ENCODE measurements around the gene TMPO. TPM values are rescaled to one million over a fixed set of nuclear protein-coding genes. Genes with fewer than 3 reads are reported as not detected.

The TMPO gene
- total and polyA plus RNA-seq, 2 of the 4 experiments (the other 2 are of a cell fraction) = 30.0 to 62.0 TPM

GRCh38 chr12:98581101-98581500 is 65.7 kb downstream of the TMPO start:
- H4K5ac ChIP-seq (ENCODE audit: low read depth, low read length) = no peak overlapping the region
- ChIA-PET CTCF (no interaction called here), POLR2A (ENCODE audit: unreplicated experiment) (interaction anchor here (0.6 kb wide), 1 partner anchor 12 kb away, joined by 3 read pairs; the partner anchor contains the start of gene SLC25A3)
- H2BK120ac ChIP-seq (ENCODE audit: low read depth, low read length) = no peak overlapping the region
- dilution Hi-C loops (cut with HindIII; ENCODE audit: low sequenced_read_pairs, unreplicated experiment) = no loop called here
- H3K27ac ChIP-seq (ENCODE audit: insufficient read depth, low read length) = no peak overlapping the region
- no TSS peak for BruUV-seq (replicated peaks)
- H2AFZ ChIP-seq (replicated peaks; ENCODE audit: low read length, poor library complexity) = no peak overlapping the region
- in situ Hi-C loops (cut with MboI; ENCODE audit: low sequenced_read_pairs) = no loop called here
- TF ChIP-seq RCOR1 (IDR thresholded peaks at IDR 0.05; ENCODE audit: insufficient replicate concordance, low read length) = no peak
- no CpG with 5 or more reads among the region's 1 CpG for WGBS, 2 experiments (ENCODE audit: extremely low coverage in 2 of 2, insufficient read length in 1 of 2)
- H3K14ac ChIP-seq (replicated peaks; ENCODE audit: low read depth, low read length) = no peak overlapping the region
- H4K91ac ChIP-seq (ENCODE audit: insufficient read depth, low read depth, low read length) = no peak overlapping the region
- no peak overlapping the region for H2BK20ac ChIP-seq (ENCODE audit: low read depth, low read length)
- ATAC-seq (ENCODE audit: low read depth) = no peak
- H3K9me3 ChIP-seq (ENCODE audit: control insufficient read depth, insufficient read depth, low read length) = no peaks in the 10 kb centered on the region
- H2AK5ac ChIP-seq (ENCODE audit: low read depth, low read length) = no peak overlapping the region
- H2AK9ac ChIP-seq (replicated peaks; ENCODE audit: low read depth, low read length, poor library complexity) = no peak overlapping the region
- no peak overlapping the region for H3K4me3 ChIP-seq (ENCODE audit: insufficient read depth, low read depth, low read length)
- no peak overlapping the region for H3K4ac ChIP-seq (ENCODE audit: low read depth, low read length)
- no peak overlapping the region for H3K23ac ChIP-seq (ENCODE audit: low read depth, low read length)
- no peaks in the 10 kb centered on the region for H3K9me1 ChIP-seq (ENCODE audit: insufficient read depth, low read length)
- intact Hi-C loops (cut with micrococcal nuclease) = no loop called here
- no peak overlapping the region for H3K4me2 ChIP-seq (ENCODE audit: low read depth, low read length)
- H3K79me1 ChIP-seq (ENCODE audit: low read depth in 1 of 2, low read length in 2 of 2) = no peaks in the 10 kb centered on the region
- no peaks in the 10 kb centered on the region for H3K4me1 ChIP-seq (ENCODE audit: control insufficient read depth, insufficient read depth, low read length)
- H3K18ac ChIP-seq (ENCODE audit: low read depth, low read length) = no peak overlapping the region
- no peak overlapping the region for H2BK15ac ChIP-seq (ENCODE audit: low read depth, low read length)
- no peaks in the 10 kb centered on the region for H3K36me3 ChIP-seq (ENCODE audit: control insufficient read depth, insufficient read depth, low read length)
- H2BK5ac ChIP-seq (ENCODE audit: low read depth, low read length, poor library complexity, severe bottlenecking) = no peak overlapping the region
- no peak overlapping the region for H3K56ac ChIP-seq (ENCODE audit: extremely low read depth, insufficient read depth, low read length)
- H3K9ac ChIP-seq (ENCODE audit: low read depth, low read length) = no peak overlapping the region
- no peaks in the 10 kb centered on the region for H4K20me1 ChIP-seq (ENCODE audit: insufficient read depth, low read length)
- no peak for DNase-seq
- H3K27me3 ChIP-seq (ENCODE audit: control insufficient read depth, insufficient read depth, low read length) = no peaks in the 10 kb centered on the region
- H4K8ac ChIP-seq (ENCODE audit: low read depth in 2 of 2, low read length in 2 of 2) = no peak overlapping the region
